Renal cortex interstitium (tissue), 11 donors: Measurements from ENCODE around the gene KCNAB1. TPM values are rescaled to one million over a fixed set of nuclear protein-coding genes. Genes with fewer than 3 reads are reported as not detected.
"Not testable (repeated sequence)": the region's sequence is repeated elsewhere in the genome, so short reads cannot be mapped to it uniquely, and the experiment has no call there.

Experiments
- DNase-seq, 11 donors: peaks; one replicate each; pipeline ENCODE4 v3.0.0-alpha.2; 2013; ENCODE audit warnings: low read depth in 9 of 11, low spot score in 4 of 11; ENCODE audit errors: extremely low read depth in 1 of 11
- polyA plus RNA-seq, 3 donors: library from polyadenylated mRNA; unstranded; fragments of 120-200 nt; gene quantifications; one replicate each; pipeline ENCODE4 v1.2.1, GENCODE V29; 2013; ENCODE audit not compliant: insufficient read length in 3 of 3

The KCNAB1 gene
- polyA plus RNA-seq, 3 donors: 3.3 to 4.3 (median 3.5) TPM

- peak; percentile 94 to 99 (median 99) for DNase-seq
Observed at GRCh38 chr3:156554842-156555687, 434.7 kb downstream of the KCNAB1 start, which contains the start of gene SSR3. TSS of gene SSR3 (minus strand) at chr3:156555117. CDS start at chr3:156555089, 28 bp downstream.

GRCh38 chr3:156558389-156558788 is 438.0 kb downstream of the KCNAB1 start:
- no peak for DNase-seq

GRCh38 chr3:156559321-156559720 is 438.9 kb downstream of the KCNAB1 start:
- DNase-seq: peak in 1 of 11 donors; percentile 6

- no peak for DNase-seq
Observed at GRCh38 chr3:156561533-156561932, 441.2 kb downstream of the KCNAB1 start.

- DNase-seq: not testable (repeated sequence)
Observed at GRCh38 chr3:156562486-156562885, 442.1 kb downstream of the KCNAB1 start.

GRCh38 chr3:156563900-156564682 is 443.7 kb downstream of the KCNAB1 start:
- DNase-seq: no peak

- not testable (repeated sequence) for DNase-seq
Observed at GRCh38 chr3:156569016-156569415, 448.6 kb downstream of the KCNAB1 start.

GRCh38 chr3:156569881-156570280 is 449.5 kb downstream of the KCNAB1 start:
- DNase-seq: not testable (repeated sequence)

- DNase-seq: no peak
Observed at GRCh38 chr3:156575641-156576040, 455.3 kb downstream of the KCNAB1 start.

GRCh38 chr3:156576051-156576450 is 455.7 kb downstream of the KCNAB1 start:
- DNase-seq: no peak

GRCh38 chr3:156576651-156577348 is 456.4 kb downstream of the KCNAB1 start:
- no peak for DNase-seq

GRCh38 chr3:156577736-156578135 is 457.4 kb downstream of the KCNAB1 start:
- no peak for DNase-seq

- DNase-seq: no peak
Observed at GRCh38 chr3:156579427-156579851, 459.1 kb downstream of the KCNAB1 start.

- DNase-seq: no peak
Observed at GRCh38 chr3:156581033-156581432, 460.7 kb downstream of the KCNAB1 start.

- DNase-seq: no peak
Observed at GRCh38 chr3:156581954-156582353, 461.6 kb downstream of the KCNAB1 start.

- no peak for DNase-seq
Observed at GRCh38 chr3:156582532-156583183, 462.3 kb downstream of the KCNAB1 start.

GRCh38 chr3:156583469-156583868 is 463.1 kb downstream of the KCNAB1 start:
- DNase-seq: no peak

- DNase-seq: no peak
Observed at GRCh38 chr3:156586905-156587759, 466.8 kb downstream of the KCNAB1 start.
